ENCODE results near the gene FAM200B.

Gene FAM200B

GRCh38 chr4:15735536-15735935 lies 53.9 kb downstream of the FAM200B start:
- no peak for TF ChIP-seq CTCF (IDR thresholded peaks at IDR 0.05; ENCODE audit: unreplicated experiment in 3 of 3)
- H3K27me3 Mint-ChIP-seq (ENCODE audit: low read depth) = no peaks in the 10 kb centered on the region
- no peak overlapping the region for H3K27ac Mint-ChIP-seq
- no peaks in the 10 kb centered on the region for H3K4me1 Mint-ChIP-seq
- H3K9me3 Mint-ChIP-seq = no peaks in the 10 kb centered on the region
- H3K4me3 Mint-ChIP-seq = no peak overlapping the region
- no peaks in the 10 kb centered on the region for H3K36me3 Mint-ChIP-seq (ENCODE audit: low read depth)

GRCh38 chr4:15736514-15737050 lies 55.0 kb downstream of the FAM200B start:
- no peaks in the 10 kb centered on the region for H3K36me3 Mint-ChIP-seq (ENCODE audit: low read depth)
- H3K27ac Mint-ChIP-seq = no peak overlapping the region
- H3K4me1 Mint-ChIP-seq = no peaks in the 10 kb centered on the region
- no peaks in the 10 kb centered on the region for H3K9me3 Mint-ChIP-seq
- TF ChIP-seq CTCF (IDR thresholded peaks at IDR 0.05; ENCODE audit: unreplicated experiment in 3 of 3) = no peak
- no peak overlapping the region for H3K4me3 Mint-ChIP-seq
- H3K27me3 Mint-ChIP-seq (ENCODE audit: low read depth) = no peaks in the 10 kb centered on the region

GRCh38 chr4:15737255-15737654 lies 55.6 kb downstream of the FAM200B start:
- Mint-ChIP-seq H3K4me1 (no peaks in the 10 kb centered on the region), H3K27me3 (ENCODE audit: low read depth) (no peaks in the 10 kb centered on the region), H3K9me3 (no peaks in the 10 kb centered on the region), H3K4me3 (no peak overlapping the region), H3K36me3 (ENCODE audit: low read depth) (no peaks in the 10 kb centered on the region), H3K27ac (no peak overlapping the region)
- no peak for TF ChIP-seq CTCF (IDR thresholded peaks at IDR 0.05; ENCODE audit: unreplicated experiment in 3 of 3)

GRCh38 chr4:15738877-15739276 lies 57.2 kb downstream of the FAM200B start:
- Mint-ChIP-seq H3K36me3 (ENCODE audit: low read depth) (no peaks in the 10 kb centered on the region), H3K27ac (no peak overlapping the region), H3K4me1 (no peaks in the 10 kb centered on the region), H3K4me3 (no peak overlapping the region), H3K9me3 (no peaks in the 10 kb centered on the region), H3K27me3 (ENCODE audit: low read depth) (no peaks in the 10 kb centered on the region)
- no peak for TF ChIP-seq CTCF (IDR thresholded peaks at IDR 0.05; ENCODE audit: unreplicated experiment in 3 of 3)
